Measurements from ENCODE around the gene IQCH.

DNA sequence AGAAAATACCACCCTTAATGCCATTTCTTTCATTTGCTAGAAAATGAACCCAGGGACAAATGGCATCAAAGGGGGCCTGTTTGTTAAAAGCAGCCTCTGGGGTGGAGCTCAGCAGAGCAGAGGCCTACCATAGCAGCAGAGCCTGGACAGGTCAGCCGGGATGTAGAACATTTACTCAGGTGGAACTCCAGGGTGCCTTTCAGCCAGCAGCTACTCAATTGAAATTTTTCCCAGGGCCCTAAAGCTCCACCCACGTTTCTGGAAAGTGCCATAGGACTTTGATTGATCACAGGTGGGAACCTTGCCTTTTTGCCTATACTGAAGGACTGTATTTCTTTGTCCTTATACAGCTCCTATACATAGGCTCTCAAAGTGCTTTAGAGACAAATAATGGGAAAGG, 191.9 kb downstream of the IQCH start:
- TF ChIP-seq HCFC1 (IDR thresholded peaks at IDR 0.05; ENCODE audit: low read depth, low read length): no peak
- TF ChIP-seq, protein P1, sequence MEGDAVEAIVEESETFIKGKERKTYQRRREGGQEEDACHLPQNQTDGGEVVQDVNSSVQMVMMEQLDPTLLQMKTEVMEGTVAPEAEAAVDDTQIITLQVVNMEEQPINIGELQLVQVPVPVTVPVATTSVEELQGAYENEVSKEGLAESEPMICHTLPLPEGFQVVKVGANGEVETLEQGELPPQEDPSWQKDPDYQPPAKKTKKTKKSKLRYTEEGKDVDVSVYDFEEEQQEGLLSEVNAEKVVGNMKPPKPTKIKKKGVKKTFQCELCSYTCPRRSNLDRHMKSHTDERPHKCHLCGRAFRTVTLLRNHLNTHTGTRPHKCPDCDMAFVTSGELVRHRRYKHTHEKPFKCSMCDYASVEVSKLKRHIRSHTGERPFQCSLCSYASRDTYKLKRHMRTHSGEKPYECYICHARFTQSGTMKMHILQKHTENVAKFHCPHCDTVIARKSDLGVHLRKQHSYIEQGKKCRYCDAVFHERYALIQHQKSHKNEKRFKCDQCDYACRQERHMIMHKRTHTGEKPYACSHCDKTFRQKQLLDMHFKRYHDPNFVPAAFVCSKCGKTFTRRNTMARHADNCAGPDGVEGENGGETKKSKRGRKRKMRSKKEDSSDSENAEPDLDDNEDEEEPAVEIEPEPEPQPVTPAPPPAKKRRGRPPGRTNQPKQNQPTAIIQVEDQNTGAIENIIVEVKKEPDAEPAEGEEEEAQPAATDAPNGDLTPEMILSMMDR (IDR thresholded peaks at IDR 0.05 in 2 of 3, conservative IDR thresholded peaks at IDR 0.05 in 1 of 3; ENCODE audit: insufficient read depth in 2 of 3, low read depth in 1 of 3, low read length in 3 of 3): no peak
- no peak for TF ChIP-seq ESRRA (IDR thresholded peaks at IDR 0.05; ENCODE audit: borderline replicate concordance, low read depth)
- no peak for TF ChIP-seq TAF1 (IDR thresholded peaks at IDR 0.05; ENCODE audit: control insufficient read depth, extremely low read depth, insufficient read depth, low read length, severe bottlenecking)
- TF ChIP-seq ZNF445 (CRISPR knock-in tag; IDR thresholded peaks at IDR 0.05; ENCODE audit: low read depth): no peak
- TF ChIP-seq ZNF57 (CRISPR knock-in tag; IDR thresholded peaks at IDR 0.05): no peak
- no peak for TF ChIP-seq POLR2A (conservative IDR thresholded peaks at IDR 0.05)
- TF ChIP-seq PTRF (tag; IDR thresholded peaks at IDR 0.05): no peak
- TF ChIP-seq RNF2 (IDR thresholded peaks at IDR 0.05): no peak
- TF ChIP-seq ILK (tag; IDR thresholded peaks at IDR 0.05; ENCODE audit: borderline replicate concordance, low read depth): no peak
- no peak for TF ChIP-seq FOXJ3 (CRISPR knock-in tag; IDR thresholded peaks at IDR 0.05)
- no peak for TF ChIP-seq ETS1 (conservative IDR thresholded peaks at IDR 0.05; ENCODE audit: control insufficient read depth, low read depth, low read length)
- TF ChIP-seq JUNB (CRISPR knock-in tag; conservative IDR thresholded peaks at IDR 0.05): no peak
- TF ChIP-seq EZH2 (IDR thresholded peaks at IDR 0.05; ENCODE audit: borderline replicate concordance, low read depth, low read length): no peak

All from K562 (cell line).